ENCODE results near the gene EYA2. TPM values are rescaled to one million over a fixed set of nuclear protein-coding genes. Genes with fewer than 3 reads are reported as not detected.

Gene EYA2
- total and polyA plus RNA-seq, 2 of the 4 experiments (the other 2 are of a cell fraction) = 2.3 to 5.4 TPM

GRCh38 chr20:47232518-47232917, 337.9 kb downstream of the EYA2 start:
- H3K18ac ChIP-seq (ENCODE audit: low read depth, low read length) = peak overlapping the region; percentile 91
- H3K9ac ChIP-seq (ENCODE audit: low read depth, low read length) = no peak overlapping the region
- peak overlapping the region; percentile 98 for H3K27ac ChIP-seq (ENCODE audit: insufficient read depth, low read length)
- H3K9me1 ChIP-seq (ENCODE audit: insufficient read depth, low read length) = peaks cover 22% of the 10 kb centered on the region
- H3K4me2 ChIP-seq (ENCODE audit: low read depth, low read length) = no peak overlapping the region
- no peaks in the 10 kb centered on the region for H3K27me3 ChIP-seq (ENCODE audit: control insufficient read depth, insufficient read depth, low read length)
- peak overlapping the region; percentile 33; the same call in 1 of the 2 replicates for H3K23ac ChIP-seq (ENCODE audit: low read depth, low read length)
- H2AK9ac ChIP-seq (replicated peaks; ENCODE audit: low read depth, low read length, poor library complexity) = no peak overlapping the region
- dilution Hi-C loops (cut with HindIII; ENCODE audit: low sequenced_read_pairs, unreplicated experiment) = no loop called here
- no CpG with 5 or more reads among the region's 3 CpGs for whole genome bisulfite sequencing, 2 experiments (ENCODE audit: extremely low coverage in 2 of 2, insufficient read length in 1 of 2)
- intact Hi-C loops (cut with micrococcal nuclease) = no loop called here
- ATAC-seq (ENCODE audit: low read depth) (no peak), DNase-seq (no peak)
- peak overlapping the region; percentile 93 for H2BK120ac ChIP-seq (ENCODE audit: low read depth, low read length)
- no peak overlapping the region for H3K56ac ChIP-seq (ENCODE audit: extremely low read depth, insufficient read depth, low read length)
- peak overlapping the region; percentile 92 for H4K91ac ChIP-seq (ENCODE audit: insufficient read depth, low read depth, low read length)
- peak overlapping the region; percentile 75 for H2BK20ac ChIP-seq (ENCODE audit: low read depth, low read length)
- in situ Hi-C loops (cut with MboI; ENCODE audit: low sequenced_read_pairs) = no loop called here
- peak overlapping the region; percentile 94 for H2BK5ac ChIP-seq (ENCODE audit: low read depth, low read length, poor library complexity, severe bottlenecking)
- no peaks in the 10 kb centered on the region for H4K20me1 ChIP-seq (ENCODE audit: insufficient read depth, low read length)
- ChIA-PET CTCF (interaction anchor here (0.9 kb wide), 1 partner anchor 151 kb away, joined by 3 read pairs; no protein-coding TSS in a partner anchor), POLR2A (ENCODE audit: unreplicated experiment) (interaction anchor here (0.5 kb wide), 1 partner anchor 227 kb away, joined by 3 read pairs; no protein-coding TSS in a partner anchor)
- peaks cover 22 to 70% of the 10 kb centered on the region in 2 experiments for H3K79me1 ChIP-seq (ENCODE audit: low read depth in 1 of 2, low read length in 2 of 2)
- H3K9me3 ChIP-seq (ENCODE audit: control insufficient read depth, insufficient read depth, low read length) = no peaks in the 10 kb centered on the region
- peaks cover 36% of the 10 kb centered on the region for H3K36me3 ChIP-seq (ENCODE audit: control insufficient read depth, insufficient read depth, low read length)
- peak overlapping the region; percentile 66 to 92 for H4K8ac ChIP-seq (ENCODE audit: low read depth in 2 of 2, low read length in 2 of 2)
- peak overlapping the region; percentile 65 for H4K5ac ChIP-seq (ENCODE audit: low read depth, low read length)
- TF ChIP-seq MAFK (IDR thresholded peaks at IDR 0.05; ENCODE audit: low read depth, low read length) = no peak
- no peak for TF ChIP-seq FOS (IDR thresholded peaks at IDR 0.05; ENCODE audit: low read depth, low read length)
- TF ChIP-seq CTCF (conservative IDR thresholded peaks at IDR 0.05; ENCODE audit: low read depth, low read length) = no peak
- TF ChIP-seq SMC3 (IDR thresholded peaks at IDR 0.05; ENCODE audit: low read depth, low read length) = no peak
- no peak for TF ChIP-seq MXI1 (IDR thresholded peaks at IDR 0.05; ENCODE audit: borderline replicate concordance, low read depth, low read length)
- TF ChIP-seq CHD1 (IDR thresholded peaks at IDR 0.05; ENCODE audit: low read depth, low read length) = no peak
- no peak for TF ChIP-seq MAZ (IDR thresholded peaks at IDR 0.05; ENCODE audit: borderline replicate concordance, low read depth, low read length)
- no peak for TF ChIP-seq NFE2L2 (IDR thresholded peaks at IDR 0.05; ENCODE audit: low read depth, low read length)
- no peak for TF ChIP-seq RFX5 (IDR thresholded peaks at IDR 0.05; ENCODE audit: low read depth, low read length)
- no peak for TF ChIP-seq CEBPB (IDR thresholded peaks at IDR 0.05; ENCODE audit: low read depth, low read length)
- no peak for TF ChIP-seq ELK1 (IDR thresholded peaks at IDR 0.05; ENCODE audit: borderline replicate concordance, low read depth, low read length)
- no peak for TF ChIP-seq POLR2A (IDR thresholded peaks at IDR 0.05; ENCODE audit: low read depth, low read length)
- TF ChIP-seq BHLHE40 (IDR thresholded peaks at IDR 0.05; ENCODE audit: low read depth, low read length) = no peak
- no peak for TF ChIP-seq USF2 (IDR thresholded peaks at IDR 0.05; ENCODE audit: low read depth, low read length)
- TF ChIP-seq RCOR1 (IDR thresholded peaks at IDR 0.05; ENCODE audit: insufficient replicate concordance, low read length) = no peak
- TF ChIP-seq RAD21 (IDR thresholded peaks at IDR 0.05; ENCODE audit: low read length) = no peak
- H3K4me3 ChIP-seq (ENCODE audit: insufficient read depth, low read depth, low read length) = no peak overlapping the region
- H3K4me1 ChIP-seq (ENCODE audit: control insufficient read depth, insufficient read depth, low read length) = peaks cover 18% of the 10 kb centered on the region
- BruUV-seq (replicated peaks) = no TSS peak
- H3K14ac ChIP-seq (replicated peaks; ENCODE audit: low read depth, low read length) = peak overlapping the region; percentile 64
- peak overlapping the region; percentile 69; the same call in 2 of the 3 replicates for H2BK15ac ChIP-seq (ENCODE audit: low read depth, low read length)
- H2AK5ac ChIP-seq (ENCODE audit: low read depth, low read length) = peak overlapping the region; percentile 79
- H3K4ac ChIP-seq (ENCODE audit: low read depth, low read length) = peak overlapping the region; percentile 95
- H2AFZ ChIP-seq (replicated peaks; ENCODE audit: low read length, poor library complexity) = no peak overlapping the region

Data from IMR-90 (cell line).